HG03159 (cell line): ENCODE data around the gene HOMER2.
"Not testable (repeated sequence)": the region's sequence is repeated elsewhere in the genome, so short reads cannot be mapped to it uniquely, and the experiment has no call there.

ENCODE experiments used
- ATAC-seq: cut with Tn5 transposase; IDR thresholded peaks from one replicate; pipeline ENCODE4 v1.9.1; 2021; ENCODE audit warnings: mild to moderate bottlenecking, moderate library complexity; ENCODE audit not compliant: unreplicated experiment

The HOMER2 gene

GRCh38 chr15:82865981-82866380, 86.5 kb downstream of the HOMER2 start:
- not testable (repeated sequence) for ATAC-seq

DNA sequence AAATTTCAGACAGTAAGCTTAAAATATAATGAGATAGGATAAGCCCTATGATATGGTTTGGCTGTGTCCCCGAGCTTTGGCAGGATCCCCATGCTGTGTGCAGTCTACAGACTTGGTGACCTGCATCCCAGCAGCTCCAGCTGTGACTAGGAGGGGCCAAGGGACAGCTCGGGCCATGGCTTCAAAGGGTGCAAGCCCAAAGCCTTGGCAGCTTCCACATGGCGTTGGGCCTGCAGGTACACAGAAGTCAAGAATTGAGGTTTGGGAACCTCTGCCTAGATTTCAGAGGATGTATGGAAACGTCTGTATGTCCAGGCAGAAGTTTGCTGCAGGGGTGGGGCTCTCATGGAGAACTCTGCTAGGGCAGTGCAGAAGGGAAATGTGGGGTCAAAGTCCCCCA, 86.9 kb downstream of the HOMER2 start:
- ATAC-seq, result not testable (repeated sequence)

- ATAC-seq, result no peak
Observed at GRCh38 chr15:82864967-82865366, 87.6 kb downstream of the HOMER2 start.

GRCh38 chr15:82862886-82863285, 89.6 kb downstream of the HOMER2 start:
- ATAC-seq, result no peak

DNA sequence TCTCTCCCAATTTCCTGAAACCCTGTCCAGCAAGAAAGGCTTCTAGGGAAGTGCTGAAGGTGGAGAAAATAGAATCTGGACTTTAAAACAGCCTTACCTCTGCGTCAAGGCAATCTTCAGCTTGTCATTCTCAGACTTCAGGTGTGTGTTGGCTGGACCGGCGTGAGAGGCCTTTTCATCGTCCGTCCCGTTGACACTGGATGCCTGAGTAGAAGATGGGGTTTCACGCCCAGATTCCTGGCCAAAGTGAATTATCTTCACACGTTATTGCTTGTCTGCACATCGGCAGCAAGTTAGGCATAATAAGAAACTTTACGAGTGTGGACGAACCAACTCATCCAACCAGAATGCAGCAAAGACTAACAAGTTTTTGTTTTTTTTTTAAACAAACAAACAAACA, 93.6 kb downstream of the HOMER2 start:
- no peak for ATAC-seq

- no peak for ATAC-seq
Observed at GRCh38 chr15:82856397-82857170, 95.9 kb downstream of the HOMER2 start.

- no peak for ATAC-seq
Observed at GRCh38 chr15:82855286-82856100, 97.0 kb downstream of the HOMER2 start.

DNA sequence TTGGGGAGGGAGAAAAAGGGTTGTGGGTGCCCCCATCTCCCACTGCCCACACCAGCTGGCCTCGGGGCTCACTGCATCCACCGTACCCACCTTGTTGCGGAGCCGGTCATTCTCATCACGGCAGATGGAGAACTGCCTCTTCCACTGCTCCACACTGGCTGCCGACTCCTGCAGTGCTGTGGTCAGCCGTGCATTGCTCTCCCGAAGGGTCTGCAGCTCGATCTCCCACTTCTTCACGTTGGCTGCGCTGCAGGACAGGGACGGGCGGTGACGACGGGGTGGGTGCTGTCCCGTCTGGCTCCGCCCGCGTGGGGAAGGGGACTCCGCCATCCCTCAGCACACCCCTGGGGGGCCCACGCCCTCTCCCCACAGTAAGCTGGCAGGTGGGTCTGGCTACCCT, 98.0 kb downstream of the HOMER2 start:
- ATAC-seq, result no peak

GRCh38 chr15:82852941-82853561, 99.5 kb downstream of the HOMER2 start:
- ATAC-seq, result no peak

GRCh38 chr15:82851981-82852511, 100.5 kb downstream of the HOMER2 start:
- ATAC-seq, result no peak

GRCh38 chr15:82851306-82851850, 101.1 kb downstream of the HOMER2 start:
- no peak for ATAC-seq

DNA sequence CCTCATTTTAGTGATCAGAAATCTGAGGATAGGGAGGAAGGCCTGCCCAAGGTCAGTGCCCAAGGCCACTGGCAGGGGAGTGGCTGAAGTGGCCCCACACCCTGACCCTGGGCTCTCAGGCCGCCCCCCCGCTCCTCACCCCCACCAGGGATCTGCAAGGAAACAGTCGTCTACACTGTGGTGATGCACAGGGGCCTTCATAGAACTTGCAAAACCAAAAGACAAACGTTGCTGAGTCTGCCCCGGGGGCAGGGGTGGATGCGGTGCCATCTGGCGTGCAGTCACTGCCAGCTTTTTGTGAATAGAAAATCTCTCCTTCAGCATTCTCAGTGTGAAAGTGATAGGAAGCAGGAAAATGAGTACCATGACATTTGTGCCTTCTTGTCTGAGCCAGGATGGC, 101.8 kb downstream of the HOMER2 start:
- ATAC-seq, result no peak

GRCh38 chr15:82849556-82850512, 102.7 kb downstream of the HOMER2 start:
- ATAC-seq, result no peak

DNA sequence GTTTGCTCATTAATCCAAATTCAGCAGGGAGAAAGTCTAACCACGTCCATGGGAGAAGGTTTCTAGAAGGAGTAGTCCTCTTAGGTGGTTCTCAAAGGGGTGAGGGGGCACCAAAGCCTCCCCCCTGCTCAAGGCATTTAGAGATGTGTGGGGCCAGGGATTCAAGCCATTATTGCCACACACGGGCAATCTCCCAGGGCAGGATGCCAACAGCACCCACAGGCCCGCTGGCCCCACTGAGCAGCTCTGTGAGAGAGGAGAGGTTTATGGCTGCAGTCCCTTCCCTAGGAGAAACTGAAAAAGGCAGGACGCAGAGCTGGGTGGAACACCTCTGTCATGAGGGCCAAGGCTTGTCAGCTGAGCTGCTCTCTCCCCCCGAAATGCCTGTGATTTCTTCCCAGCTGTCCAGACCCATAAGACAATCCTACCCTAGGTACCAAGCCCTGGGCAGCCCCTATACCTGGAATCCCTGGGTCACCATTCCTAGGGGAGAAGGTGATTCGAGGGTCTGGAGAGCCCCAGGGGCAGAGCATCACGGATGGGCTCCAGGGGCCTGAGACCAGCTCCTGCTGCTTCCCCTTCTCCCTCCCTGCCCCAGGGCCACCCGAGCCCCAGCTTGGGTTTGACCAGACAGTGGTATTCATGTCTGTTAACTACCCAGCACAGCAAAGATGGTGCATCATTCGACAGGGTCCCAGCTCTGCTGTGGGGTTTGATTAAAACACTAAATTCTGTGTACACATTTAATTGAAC, 104.1 kb downstream of the HOMER2 start:
- no peak for ATAC-seq

DNA sequence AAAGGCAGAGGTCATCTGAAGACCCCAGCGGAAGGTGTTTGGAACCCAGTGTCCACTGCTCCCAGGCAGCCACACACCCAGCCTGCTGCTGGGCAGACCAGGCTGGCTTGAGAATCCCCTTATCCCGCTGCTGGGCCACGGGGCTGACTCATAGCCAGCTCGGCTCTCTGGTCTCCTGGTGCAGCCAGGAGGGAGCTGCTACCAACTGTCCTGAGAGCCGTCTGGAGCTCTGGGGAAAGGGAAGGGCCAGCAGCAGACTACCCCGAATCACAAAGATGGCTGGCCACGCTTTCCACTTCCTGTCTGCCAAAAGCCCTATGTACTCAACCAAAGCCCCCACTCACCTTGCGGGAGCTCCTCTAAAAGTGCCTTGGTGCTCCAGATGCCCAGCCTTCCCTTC, 104.8 kb downstream of the HOMER2 start:
- ATAC-seq, result no peak

DNA sequence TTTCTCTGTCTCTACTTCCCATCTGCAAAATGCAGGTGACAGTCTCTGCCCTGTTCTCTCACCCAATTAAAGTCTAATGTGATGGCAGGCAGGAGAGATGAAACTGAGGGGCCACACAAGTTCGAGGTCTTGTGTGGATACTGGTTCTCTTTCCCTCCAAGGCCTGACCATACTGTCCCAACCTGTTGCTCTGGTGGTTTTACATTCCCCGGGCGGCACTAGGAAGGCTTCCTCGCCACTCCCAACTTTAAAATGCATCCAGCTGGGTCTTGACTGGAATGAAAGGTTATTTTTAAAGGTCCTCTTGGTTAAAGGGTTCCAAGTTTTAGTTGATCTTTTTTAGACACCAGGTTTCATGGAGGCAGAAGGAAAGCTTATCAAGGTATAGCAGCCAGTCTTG, 105.9 kb downstream of the HOMER2 start:
- no peak for ATAC-seq

- ATAC-seq, result no peak
Observed at GRCh38 chr15:82845686-82846085, 106.8 kb downstream of the HOMER2 start.

DNA sequence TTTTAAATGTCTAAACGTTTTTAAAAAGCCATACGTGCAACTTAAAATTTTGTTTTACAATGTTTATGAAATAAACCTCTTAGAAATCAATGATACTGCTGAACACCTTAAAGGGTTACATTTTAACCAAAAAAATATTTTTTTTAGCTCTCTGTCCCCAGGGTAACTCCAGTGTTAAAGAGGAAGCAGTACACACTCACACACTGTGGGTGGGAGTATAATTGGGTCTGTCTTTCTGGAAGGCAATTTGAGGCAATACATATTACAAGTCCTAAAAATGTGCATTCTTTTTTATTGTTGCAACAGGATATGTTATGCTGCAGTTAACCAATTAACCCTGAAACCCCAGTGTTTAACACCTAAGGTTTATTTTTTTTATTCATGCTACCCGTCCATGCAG, 109.0 kb downstream of the HOMER2 start:
- no peak for ATAC-seq

GRCh38 chr15:82840166-82840565, 112.4 kb downstream of the HOMER2 start:
- ATAC-seq, result no peak
